GM21529 (cell line): ENCODE measurements around the gene ZNF765.
"Not testable (repeated sequence)": the region's sequence is repeated elsewhere in the genome, so short reads cannot be mapped to it uniquely, and the experiment has no call there.

Experiments
- ATAC-seq: cut with Tn5 transposase; IDR thresholded peaks from one replicate; pipeline ENCODE4 v1.9.1; 2021; ENCODE audit not compliant: unreplicated experiment

The ZNF765 gene

DNA sequence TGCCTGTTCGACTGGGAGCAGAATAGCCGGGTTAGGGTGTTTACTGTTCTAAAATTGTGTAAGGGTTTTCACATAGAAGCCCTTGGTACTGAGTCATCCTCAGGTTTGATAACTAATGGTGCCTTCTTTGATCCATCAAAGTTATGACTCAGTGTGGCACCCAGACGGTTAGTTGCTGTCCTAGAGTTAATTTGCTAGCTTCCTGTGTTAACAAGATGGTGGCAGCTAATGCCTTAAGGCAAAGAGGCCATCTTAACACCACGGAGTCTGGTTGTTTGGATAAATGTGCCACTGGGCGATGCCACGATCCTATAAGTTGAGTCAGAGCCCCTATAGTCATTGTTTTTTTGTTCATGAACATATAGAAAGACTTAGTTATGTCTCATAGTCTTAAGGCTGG is 80.5 kb downstream of the ZNF765 start:
- not testable (repeated sequence) for ATAC-seq
